K562 (cell line): ENCODE data around the gene TBC1D17. TPM values are rescaled to one million over a fixed set of nuclear protein-coding genes. Genes with fewer than 3 reads are reported as not detected.

Experiments
- BCL6 ChIP-seq: fragments of 250-450 bp; sonication (Bioruptor Pico); IDR thresholded peaks from 2 replicates; pipeline ENCODE4 v1.4.0; 2020
- CREB3 ChIP-seq: fragments of 450-650 bp; conservative IDR thresholded peaks from 2 replicates; pipeline ENCODE4 v1.6.1; 2016; ENCODE audit warnings: missing genetic modification characterization, low read depth, mild to moderate bottlenecking, missing compliant biosample characterization, moderate library complexity
- CSDE1 ChIP-seq, 2 experiments: fragments of 450-650 bp; IDR thresholded peaks; 2 replicates each; pipeline ENCODE4 v1.6.1; 2016; ENCODE audit warnings: mild to moderate bottlenecking in 1 of 2
- DDX20 ChIP-seq: fragments of 450-650 bp; IDR thresholded peaks from 2 replicates; pipeline ENCODE4 v1.6.1; 2016; ENCODE audit warnings: missing genetic modification characterization, low read depth, mild to moderate bottlenecking, missing compliant biosample characterization, moderate library complexity
- ETV1 ChIP-seq: fragments of 450-650 bp; conservative IDR thresholded peaks from 2 replicates; pipeline ENCODE4 v1.6.1; 2016; ENCODE audit warnings: missing genetic modification characterization, control low read depth, low read depth, missing compliant biosample characterization
- FOXA3 ChIP-seq, 2 experiments: fragments of 450-650 bp in 1 of 2; sonication (generic) in 1 of 2; formaldehyde crosslinking; IDR thresholded peaks in 1 of 2; conservative IDR thresholded peaks in 1 of 2; 2 replicates each; pipeline versions ENCODE4 v1.4.0 to v1.8.0; 2020 to 2022; ENCODE audit warnings: mild to moderate bottlenecking in 2 of 2, missing genetic modification reagents in 1 of 2
- FOXK1 ChIP-seq: sonication (generic); formaldehyde crosslinking; IDR thresholded peaks from 2 replicates; pipeline ENCODE4 v1.8.0; 2022; ENCODE audit warnings: missing genetic modification reagents, mild to moderate bottlenecking, borderline replicate concordance
- GABPB1 ChIP-seq: sonication (generic); formaldehyde crosslinking; IDR thresholded peaks from 2 replicates; pipeline ENCODE4 v1.8.0; 2022; ENCODE audit warnings: mild to moderate bottlenecking, missing genetic modification reagents
- HMBOX1 ChIP-seq: sonication (generic); IDR thresholded peaks from 2 replicates; pipeline ENCODE4 v1.6.1; 2016
- KAT2B ChIP-seq: IDR thresholded peaks from one replicate; pipeline ENCODE4 v1.6.1; 2012; ENCODE audit warnings: low read depth, mild to moderate bottlenecking, control low read depth, inconsistent platforms, low read length, moderate library complexity
- PPARD ChIP-seq: fragments of 250-450 bp; sonication (Bioruptor Pico); IDR thresholded peaks from 2 replicates; pipeline ENCODE4 v1.8.0; 2022; ENCODE audit warnings: inconsistent platforms, mild to moderate bottlenecking, moderate library complexity
- SAFB2 ChIP-seq: fragments of 200-400 bp; formaldehyde crosslinking; IDR thresholded peaks from 2 replicates; pipeline ENCODE4 v1.6.1; 2018; ENCODE audit warnings: borderline replicate concordance, low read length, low read depth, moderate library complexity; ENCODE audit not compliant: severe bottlenecking
- SMARCE1 ChIP-seq: fragments of 450-650 bp; IDR thresholded peaks from 2 replicates; pipeline ENCODE4 v1.7.1; 2016; ENCODE audit warnings: mild to moderate bottlenecking
- TRIM28 ChIP-seq: fragments of 450-650 bp; IDR thresholded peaks from 2 replicates; pipeline ENCODE4 v1.6.1; 2017
- XRCC3 ChIP-seq: fragments of 450-650 bp; IDR thresholded peaks from 2 replicates; pipeline ENCODE4 v1.6.1; 2017; ENCODE audit warnings: mild to moderate bottlenecking, moderate library complexity
- YBX1 ChIP-seq: fragments of 450-650 bp; IDR thresholded peaks from 2 replicates; pipeline ENCODE4 v1.7.1; 2016; ENCODE audit warnings: mild to moderate bottlenecking
- ZNF124 ChIP-seq: sonication (generic); formaldehyde crosslinking; IDR thresholded peaks from 2 replicates; pipeline ENCODE4 v1.8.1; 2022; ENCODE audit warnings: missing genetic modification reagents
- ZNF23 ChIP-seq: fragments of 250-450 bp; sonication (Bioruptor Pico); IDR thresholded peaks from 2 replicates; pipeline ENCODE4 v1.4.0; 2020; ENCODE audit warnings: mild to moderate bottlenecking
- ZNF41 ChIP-seq: fragments of 250-450 bp; sonication (Bioruptor Pico); conservative IDR thresholded peaks from 2 replicates; pipeline ENCODE4 v1.4.0; 2020; ENCODE audit warnings: mild to moderate bottlenecking
- polyA plus RNA-seq, 8 experiments: library from polyadenylated mRNA; depleted of rRNA in 4 of 8; stranded (reverse) in 5 of 8; unstranded in 3 of 8; fragments of >200 nt; fragmentation: Nextera tagmentation in 2 of 8; fragmentation: Illumina TruSeq in 1 of 8; extraction: Ambion mirVana in 2 of 8; extraction: Trizol in 1 of 8; gene quantifications; 2 replicates each; pipeline versions ENCODE4 v1.2.1 to v1.2.3, GENCODE V29; 2011 to 2014; ENCODE audit warnings: inconsistent platforms in 1 of 8, missing spikeins in 1 of 8
- total RNA-seq, 7 experiments: library from RNA; depleted of rRNA in 6 of 7; stranded (reverse); fragments of >200 nt in 6 of 7; fragmentation: Illumina TruSeq in 2 of 7; extraction: Trizol in 2 of 7; gene quantifications; 2 replicates each; pipeline versions ENCODE4 v1.2.1 to v1.2.3, GENCODE V29; 2011 to 2021; ENCODE audit warnings: low replicate concordance in 1 of 7
- TF ChIP-seq, protein P1 (sequence below): fragments of 450-650 bp; IDR thresholded peaks from 2 replicates; pipeline ENCODE4 v1.6.1; 2016; ENCODE audit warnings: antibody characterized with exemption
- TF ChIP-seq, protein P2 (sequence below): sonication (generic); formaldehyde crosslinking; IDR thresholded peaks from 2 replicates; pipeline ENCODE4 v1.8.1; 2023; ENCODE audit warnings: mild to moderate bottlenecking, missing genetic modification reagents
- TF ChIP-seq, protein P3 (sequence below): fragments of 250-450 bp; sonication (Bioruptor Pico); IDR thresholded peaks from 2 replicates; pipeline ENCODE4 v1.9.0; 2021; ENCODE audit warnings: mild to moderate bottlenecking

TBC1D17 gene
- total and polyA plus RNA-seq, 9 of the 15 experiments (the other 6 are each of a cell fraction or from before 2014, with no cell fraction given): 0.42 to 16.0 (median 3.8) TPM

GRCh38 chr19:49849433-49850220, 27.9 kb upstream of the TBC1D17 start (continued):
- TF ChIP-seq ETV1 (tag) (no peak), SMARCE1 (no peak), FOXA3 (CRISPR knock-in tag; conservative IDR thresholded peaks at IDR 0.05 in 1 of 2, IDR thresholded peaks at IDR 0.05 in 1 of 2) (no peak), ZNF124 (CRISPR knock-in tag) (no peak), GABPB1 (no peak), DDX20 (tag) (no peak), YBX1 (no peak), ZNF41 (CRISPR knock-in tag) (no peak), XRCC3 (no peak), CREB3 (tag) (no peak), PPARD (CRISPR knock-in tag) (no peak), HMBOX1 (peak; percentile 50; the same call in 1 of the 2 replicates), FOXK1 (CRISPR knock-in tag) (no peak), BCL6 (CRISPR knock-in tag) (no peak), KAT2B (no peak), CSDE1 (IDR thresholded peaks at IDR 0.05) (0 out of 4 replicates have a peak, but pooled peaks of 1 of the 2 experiments have one; percentile 43), SAFB2 (no peak), ZNF23 (CRISPR knock-in tag) (no peak), TRIM28 (no peak)
- TF ChIP-seq, protein P1, sequence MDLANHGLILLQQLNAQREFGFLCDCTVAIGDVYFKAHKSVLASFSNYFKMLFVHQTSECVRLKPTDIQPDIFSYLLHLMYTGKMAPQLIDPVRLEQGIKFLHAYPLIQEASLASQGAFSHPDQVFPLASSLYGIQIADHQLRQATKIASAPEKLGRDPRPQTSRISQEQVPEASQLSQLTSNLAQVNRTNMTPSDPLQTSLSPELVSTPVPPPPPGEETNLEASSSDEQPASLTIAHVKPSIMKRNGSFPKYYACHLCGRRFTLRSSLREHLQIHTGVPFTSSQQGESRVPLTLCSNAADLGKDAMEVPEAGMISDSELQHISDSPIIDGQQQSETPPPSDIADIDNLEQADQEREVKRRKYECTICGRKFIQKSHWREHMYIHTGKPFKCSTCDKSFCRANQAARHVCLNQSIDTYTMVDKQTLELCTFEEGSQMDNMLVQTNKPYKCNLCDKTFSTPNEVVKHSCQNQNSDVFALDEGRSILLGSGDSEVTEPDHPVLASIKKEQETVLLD: no peak
- TF ChIP-seq, protein P2, sequence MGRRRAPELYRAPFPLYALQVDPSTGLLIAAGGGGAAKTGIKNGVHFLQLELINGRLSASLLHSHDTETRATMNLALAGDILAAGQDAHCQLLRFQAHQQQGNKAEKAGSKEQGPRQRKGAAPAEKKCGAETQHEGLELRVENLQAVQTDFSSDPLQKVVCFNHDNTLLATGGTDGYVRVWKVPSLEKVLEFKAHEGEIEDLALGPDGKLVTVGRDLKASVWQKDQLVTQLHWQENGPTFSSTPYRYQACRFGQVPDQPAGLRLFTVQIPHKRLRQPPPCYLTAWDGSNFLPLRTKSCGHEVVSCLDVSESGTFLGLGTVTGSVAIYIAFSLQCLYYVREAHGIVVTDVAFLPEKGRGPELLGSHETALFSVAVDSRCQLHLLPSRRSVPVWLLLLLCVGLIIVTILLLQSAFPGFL (CRISPR knock-in tag): 0 out of 2 replicates have a peak, but pooled peaks have one; percentile 37
- TF ChIP-seq, protein P3, sequence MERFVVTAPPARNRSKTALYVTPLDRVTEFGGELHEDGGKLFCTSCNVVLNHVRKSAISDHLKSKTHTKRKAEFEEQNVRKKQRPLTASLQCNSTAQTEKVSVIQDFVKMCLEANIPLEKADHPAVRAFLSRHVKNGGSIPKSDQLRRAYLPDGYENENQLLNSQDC (CRISPR knock-in tag): no peak
